Peyer's patch (tissue), 4 donors: ENCODE data around the gene AHR.
"Not testable (repeated sequence)": the region's sequence is repeated elsewhere in the genome, so short reads cannot be mapped to it uniquely, and the experiment has no call there.

Experiments used
- CTCF ChIP-seq, 6 experiments: fragments of 450-650 bp in 4 of 6; fragments of 200-600 bp in 2 of 6; sonication (generic) in 1 of 6; IDR thresholded peaks; one replicate each; pipeline ENCODE4 v1.5.1; 2017 to 2019; ENCODE audit warnings: antibody characterized with exemption in 6 of 6, mild to moderate bottlenecking in 3 of 6, moderate library complexity in 1 of 6
- POLR2A ChIP-seq, 2 donors: fragments of 450-650 bp; IDR thresholded peaks; one replicate each; pipeline ENCODE4 v1.5.1; 2017; ENCODE audit warnings: antibody characterized with exemption in 2 of 2, mild to moderate bottlenecking in 2 of 2, moderate library complexity in 2 of 2

GRCh38 chr7:17353650-17354419, 55.4 kb downstream of the AHR start:
- TF ChIP-seq CTCF, POLR2A (IDR thresholded peaks at IDR 0.05): not testable (repeated sequence)
